IMR-90 (cell line): ENCODE results near the gene EMC8. TPM values are rescaled to one million over a fixed set of nuclear protein-coding genes. Genes with fewer than 3 reads are reported as not detected.

Experiments
- ATAC-seq: fragments of 200-7000 bp; cut with Tn5 transposase; 2 replicates; pipeline ENCODE4 v1.9.1; 2020; ENCODE audit warnings: low read depth, mild to moderate bottlenecking, moderate library complexity
- BruUV-seq: library from RNA; stranded (reverse); fragments of 400-500 nt; replicated peaks from 2 replicates; lab custom pipeline; 2021; lab: Mats Ljungman, UMichigan
- CTCF ChIA-PET: fragments of 300-600 bp; formaldehyde crosslinking; extraction: SDS; loops from one replicate; lab custom pipeline; 2021; ENCODE audit warnings: antibody characterized with exemption; lab: Yijun Ruan, JAX
- POLR2A ChIA-PET: fragments of 300-600 bp; sonication (Branson Sonifier 250); formaldehyde crosslinking; loops from one replicate; lab custom pipeline; 2022; ENCODE audit warnings: antibody characterized with exemption; ENCODE audit not compliant: unreplicated experiment; lab: Charles Lee
- DNase-seq: peaks from one replicate; pipeline ENCODE4 v3.0.0; 2013
- H2AFZ ChIP-seq: replicated peaks from 2 replicates; pipeline ENCODE3; 2013; ENCODE audit warnings: low read length, mild to moderate bottlenecking; ENCODE audit not compliant: poor library complexity
- H2AK5ac ChIP-seq: 2 replicates; pipeline ENCODE4 v1.6.1; 2013; ENCODE audit warnings: low read depth, low read length, inconsistent platforms
- H2AK9ac ChIP-seq: replicated peaks from 2 replicates; pipeline ENCODE3; 2013; ENCODE audit warnings: mild to moderate bottlenecking, low read depth, low read length, moderate library complexity; ENCODE audit not compliant: poor library complexity
- H2BK120ac ChIP-seq: 2 replicates; pipeline ENCODE4 v1.6.1; 2013; ENCODE audit warnings: low read depth, low read length, inconsistent platforms
- H2BK15ac ChIP-seq: 3 replicates; pipeline ENCODE4 v1.6.1; 2013; ENCODE audit warnings: low read depth, low read length, inconsistent platforms
- H2BK20ac ChIP-seq: 2 replicates; pipeline ENCODE4 v1.6.1; 2013; ENCODE audit warnings: low read depth, mild to moderate bottlenecking, inconsistent platforms, low read length, moderate library complexity
- H2BK5ac ChIP-seq: 2 replicates; pipeline ENCODE4 v1.6.1; 2013; ENCODE audit warnings: mild to moderate bottlenecking, low read depth, low read length, inconsistent platforms; ENCODE audit not compliant: poor library complexity, severe bottlenecking
- H3K14ac ChIP-seq: replicated peaks from 2 replicates; pipeline ENCODE4 v1.6.1; 2013; ENCODE audit warnings: low read depth, low read length, inconsistent platforms
- H3K18ac ChIP-seq: 2 replicates; pipeline ENCODE4 v1.6.1; 2013; ENCODE audit warnings: low read depth, low read length, control low read depth
- H3K23ac ChIP-seq: 2 replicates; pipeline ENCODE4 v1.6.1; 2013; ENCODE audit warnings: low read depth, low read length, inconsistent platforms
- H3K27ac ChIP-seq: 2 replicates; pipeline ENCODE4 v1.5.1; 2013; ENCODE audit warnings: mild to moderate bottlenecking, control low read depth, low read length; ENCODE audit not compliant: insufficient read depth
- H3K27me3 ChIP-seq: 2 replicates; pipeline ENCODE4 v1.6.1; 2013; ENCODE audit warnings: low read length; ENCODE audit not compliant: control insufficient read depth, insufficient read depth
- H3K36me3 ChIP-seq: 2 replicates; pipeline ENCODE4 v1.6.1; 2013; ENCODE audit warnings: low read length, mixed read lengths; ENCODE audit not compliant: control insufficient read depth, insufficient read depth
- H3K4ac ChIP-seq: 2 replicates; pipeline ENCODE4 v1.6.1; 2013; ENCODE audit warnings: low read depth, low read length, inconsistent platforms
- H3K4me1 ChIP-seq: 2 replicates; pipeline ENCODE4 v1.6.1; 2013; ENCODE audit warnings: low read length, mixed read lengths; ENCODE audit not compliant: control insufficient read depth, insufficient read depth
- H3K4me2 ChIP-seq: 2 replicates; pipeline ENCODE4 v1.6.1; 2013; ENCODE audit warnings: low read depth, mild to moderate bottlenecking, control low read depth, low read length, moderate library complexity
- H3K4me3 ChIP-seq: 2 replicates; pipeline ENCODE4 v1.5.1; 2013; ENCODE audit warnings: low read depth, mild to moderate bottlenecking, control low read depth, low read length, moderate library complexity; ENCODE audit not compliant: insufficient read depth
- H3K56ac ChIP-seq: 2 replicates; pipeline ENCODE4 v1.6.1; 2013; ENCODE audit warnings: low read length, inconsistent platforms; ENCODE audit not compliant: insufficient read depth; ENCODE audit errors: extremely low read depth
- H3K79me1 ChIP-seq, 2 experiments: 2 replicates each; pipeline ENCODE4 v1.6.1; 2013; ENCODE audit warnings: low read length in 2 of 2, inconsistent platforms in 1 of 2, low read depth in 1 of 2
- H3K9ac ChIP-seq: 2 replicates; pipeline ENCODE4 v1.6.1; 2013; ENCODE audit warnings: low read depth, low read length, control low read depth
- H3K9me1 ChIP-seq: 2 replicates; pipeline ENCODE4 v1.6.1; 2013; ENCODE audit warnings: low read length, inconsistent platforms; ENCODE audit not compliant: insufficient read depth
- H3K9me3 ChIP-seq: 2 replicates; pipeline ENCODE4 v1.6.1; 2013; ENCODE audit warnings: low read length; ENCODE audit not compliant: control insufficient read depth, insufficient read depth
- H4K20me1 ChIP-seq: 2 replicates; pipeline ENCODE4 v1.6.1; 2013; ENCODE audit warnings: low read length, inconsistent platforms; ENCODE audit not compliant: insufficient read depth
- H4K5ac ChIP-seq: 2 replicates; pipeline ENCODE4 v1.6.1; 2013; ENCODE audit warnings: mild to moderate bottlenecking, low read depth, low read length, control low read depth
- H4K8ac ChIP-seq, 2 experiments: 2 replicates each; pipeline ENCODE4 v1.6.1; 2013; ENCODE audit warnings: low read depth in 2 of 2, low read length in 2 of 2, control low read depth in 1 of 2, inconsistent platforms in 1 of 2
- H4K91ac ChIP-seq: 2 replicates; pipeline ENCODE4 v1.6.1; 2013; ENCODE audit warnings: low read depth, low read length, inconsistent platforms; ENCODE audit not compliant: insufficient read depth
- BHLHE40 ChIP-seq: fragments of 150-350 bp; IDR thresholded peaks from 2 replicates; pipeline ENCODE4 v1.6.1; 2016; ENCODE audit warnings: mild to moderate bottlenecking, low read depth, low read length
- CEBPB ChIP-seq: IDR thresholded peaks from 2 replicates; pipeline ENCODE4 v1.6.1; 2012; ENCODE audit warnings: low read depth, low read length, improper control_type of control experiment
- CHD1 ChIP-seq: IDR thresholded peaks from 2 replicates; pipeline ENCODE4 v1.6.1; 2012; ENCODE audit warnings: low read depth, low read length, improper control_type of control experiment
- FOS ChIP-seq: fragments of 150-350 bp; IDR thresholded peaks from 2 replicates; pipeline ENCODE4 v1.6.1; 2016; ENCODE audit warnings: low read depth, low read length
- MAFK ChIP-seq: IDR thresholded peaks from 2 replicates; pipeline ENCODE4 v1.6.1; 2012; ENCODE audit warnings: low read depth, low read length, improper control_type of control experiment
- MAZ ChIP-seq: IDR thresholded peaks from 2 replicates; pipeline ENCODE4 v1.6.1; 2012; ENCODE audit warnings: low read depth, mild to moderate bottlenecking, low read length, improper control_type of control experiment, moderate library complexity, borderline replicate concordance
- MXI1 ChIP-seq: IDR thresholded peaks from 2 replicates; pipeline ENCODE4 v1.6.1; 2012; ENCODE audit warnings: low read depth, mild to moderate bottlenecking, low read length, moderate library complexity, borderline replicate concordance
- NFE2L2 ChIP-seq: fragments of 150-350 bp; IDR thresholded peaks from 2 replicates; pipeline ENCODE4 v1.6.1; 2016; ENCODE audit warnings: low read depth, mild to moderate bottlenecking, low read length
- POLR2A ChIP-seq: IDR thresholded peaks from 2 replicates; pipeline ENCODE4 v1.6.1; 2012; ENCODE audit warnings: mild to moderate bottlenecking, low read depth, low read length
- RAD21 ChIP-seq: IDR thresholded peaks from 2 replicates; pipeline ENCODE4 v1.6.1; 2012; ENCODE audit warnings: low read length, improper control_type of control experiment
- RCOR1 ChIP-seq: IDR thresholded peaks from 2 replicates; pipeline ENCODE4 v1.6.1; 2012; ENCODE audit warnings: mild to moderate bottlenecking, low read length, improper control_type of control experiment; ENCODE audit not compliant: insufficient replicate concordance
- RFX5 ChIP-seq: IDR thresholded peaks from 2 replicates; pipeline ENCODE4 v1.8.0; 2012; ENCODE audit warnings: low read depth, mild to moderate bottlenecking, low read length, moderate library complexity
- SMC3 ChIP-seq: fragments of 150-350 bp; IDR thresholded peaks from 2 replicates; pipeline ENCODE4 v1.6.1; 2016; ENCODE audit warnings: low read depth, mild to moderate bottlenecking, antibody characterized with exemption, low read length, moderate library complexity
- WGBS, 2 experiments: methylation state at CpG; one replicate each; pipeline versions ENCODE4 v1.1.5 to v1.1.7; 2013; ENCODE audit warnings: missing lambda C conversion rate in 2 of 2; ENCODE audit not compliant: insufficient read length in 1 of 2; ENCODE audit errors: extremely low coverage in 2 of 2; 5-methylcytosine and 5-hydroxymethylcytosine counted together
- dilution Hi-C: fragments of 300-500 bp; cut with HindIII; formaldehyde crosslinking; loops from one replicate; pipeline ENCODE4 v1.14.3; 2018; ENCODE audit warnings: low sequenced_read_pairs; ENCODE audit not compliant: unreplicated experiment
- in situ Hi-C: fragments of 300-500 bp; cut with MboI; formaldehyde crosslinking; loops from 3 replicates; pipeline ENCODE4 v1.14.3; 2019; ENCODE audit warnings: low sequenced_read_pairs, inconsistent platforms, mixed read lengths
- intact Hi-C: fragments of 100-400 bp; cut with micrococcal nuclease; formaldehyde crosslinking; loops from 2 replicates; pipeline ENCODE4 v1.10.0; 2022
- polyA plus RNA-seq, 3 experiments: library from polyadenylated mRNA; depleted of rRNA; stranded (reverse); fragments of >200 nt; gene quantifications; 2 replicates each; pipeline ENCODE4 v1.2.3, GENCODE V29; 2012; ENCODE audit warnings: low replicate concordance in 1 of 3
- total RNA-seq: library from RNA; depleted of rRNA; stranded (reverse); fragments of >200 nt; gene quantifications from 2 replicates; pipeline ENCODE4 v1.2.3, GENCODE V29; 2012
- TF ChIP-seq, protein P1 (sequence below): fragments of 150-350 bp; IDR thresholded peaks from 2 replicates; pipeline ENCODE4 v1.6.1; 2017; ENCODE audit warnings: mild to moderate bottlenecking, antibody characterized with exemption, low read length, low read depth
- TF ChIP-seq, protein P2 (sequence below): fragments of 150-350 bp; IDR thresholded peaks from 2 replicates; pipeline ENCODE4 v1.6.1; 2016; ENCODE audit warnings: low read depth, mild to moderate bottlenecking, low read length, moderate library complexity, borderline replicate concordance
- TF ChIP-seq, protein P3 (sequence below): conservative IDR thresholded peaks from 2 replicates; pipeline ENCODE4 v1.5.1; 2012; ENCODE audit warnings: mild to moderate bottlenecking, low read depth, low read length, improper control_type of control experiment

EMC8 gene
- total and polyA plus RNA-seq, 2 of the 4 experiments (the other 2 are of a cell fraction) = 23.7 to 48.9 TPM

DNA sequence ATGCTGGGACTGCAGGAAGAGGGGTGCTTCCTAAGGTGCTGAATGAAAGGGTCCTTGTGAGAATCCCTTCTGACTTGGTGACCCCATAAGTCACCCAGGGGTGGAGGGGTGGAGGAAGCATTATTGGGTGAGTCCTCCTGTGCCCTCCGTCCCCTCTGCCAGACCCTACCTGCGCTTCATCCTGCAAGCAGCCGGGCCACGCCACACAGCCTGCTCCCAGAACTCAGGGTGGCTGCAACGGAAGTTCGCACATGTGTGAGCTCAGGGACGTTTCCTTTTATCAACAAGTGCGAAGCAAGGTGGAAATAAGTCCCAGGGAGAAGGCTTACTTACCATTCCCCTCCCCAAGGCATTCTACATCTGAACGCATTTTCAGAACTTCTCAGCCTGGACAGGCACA is 41.1 kb upstream of the EMC8 start:
- Histone ChIP-seq H3K4me3 (no peak overlapping the region), H2AFZ (no peak overlapping the region), H2AK9ac (no peak overlapping the region), H3K9ac (no peak overlapping the region), H2BK5ac (no peak overlapping the region), H2AK5ac (no peak overlapping the region), H3K23ac (no peak overlapping the region), H3K14ac (no peak overlapping the region), H3K18ac (no peak overlapping the region), H2BK120ac (no peak overlapping the region), H4K8ac (no peak overlapping the region), H3K56ac (no peak overlapping the region), H3K9me3 (peaks cover 5% of the 10 kb centered on the region), H4K5ac (no peak overlapping the region), H3K36me3 (no peaks in the 10 kb centered on the region), H3K27me3 (peaks cover 79% of the 10 kb centered on the region), H3K27ac (no peak overlapping the region), H3K9me1 (no peaks in the 10 kb centered on the region), H3K79me1 (no peaks in the 10 kb centered on the region), H3K4me2 (no peak overlapping the region), H4K91ac (no peak overlapping the region), H4K20me1 (no peaks in the 10 kb centered on the region), H3K4ac (no peak overlapping the region), H2BK20ac (no peak overlapping the region), H3K4me1 (no peaks in the 10 kb centered on the region; the same call in 1 of the 2 replicates), H2BK15ac (no peak overlapping the region)
- intact Hi-C loops = no loop called here
- ChIA-PET CTCF (no interaction called here), POLR2A (no interaction called here)
- in situ Hi-C loops = no loop called here
- 76% methylated on average over 7 of the region's 9 CpGs; no CpG with 5 or more reads in 1 of the 2 experiments for WGBS, 2 experiments
- no peak for TF ChIP-seq CHD1
- no peak for TF ChIP-seq POLR2A
- TF ChIP-seq CEBPB = no peak
- no peak for TF ChIP-seq RFX5
- TF ChIP-seq, protein P1, sequence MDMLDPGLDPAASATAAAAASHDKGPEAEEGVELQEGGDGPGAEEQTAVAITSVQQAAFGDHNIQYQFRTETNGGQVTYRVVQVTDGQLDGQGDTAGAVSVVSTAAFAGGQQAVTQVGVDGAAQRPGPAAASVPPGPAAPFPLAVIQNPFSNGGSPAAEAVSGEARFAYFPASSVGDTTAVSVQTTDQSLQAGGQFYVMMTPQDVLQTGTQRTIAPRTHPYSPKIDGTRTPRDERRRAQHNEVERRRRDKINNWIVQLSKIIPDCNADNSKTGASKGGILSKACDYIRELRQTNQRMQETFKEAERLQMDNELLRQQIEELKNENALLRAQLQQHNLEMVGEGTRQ = no peak
- TF ChIP-seq, protein P2, sequence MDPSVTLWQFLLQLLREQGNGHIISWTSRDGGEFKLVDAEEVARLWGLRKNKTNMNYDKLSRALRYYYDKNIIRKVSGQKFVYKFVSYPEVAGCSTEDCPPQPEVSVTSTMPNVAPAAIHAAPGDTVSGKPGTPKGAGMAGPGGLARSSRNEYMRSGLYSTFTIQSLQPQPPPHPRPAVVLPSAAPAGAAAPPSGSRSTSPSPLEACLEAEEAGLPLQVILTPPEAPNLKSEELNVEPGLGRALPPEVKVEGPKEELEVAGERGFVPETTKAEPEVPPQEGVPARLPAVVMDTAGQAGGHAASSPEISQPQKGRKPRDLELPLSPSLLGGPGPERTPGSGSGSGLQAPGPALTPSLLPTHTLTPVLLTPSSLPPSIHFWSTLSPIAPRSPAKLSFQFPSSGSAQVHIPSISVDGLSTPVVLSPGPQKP = no peak
- TF ChIP-seq, protein P3, sequence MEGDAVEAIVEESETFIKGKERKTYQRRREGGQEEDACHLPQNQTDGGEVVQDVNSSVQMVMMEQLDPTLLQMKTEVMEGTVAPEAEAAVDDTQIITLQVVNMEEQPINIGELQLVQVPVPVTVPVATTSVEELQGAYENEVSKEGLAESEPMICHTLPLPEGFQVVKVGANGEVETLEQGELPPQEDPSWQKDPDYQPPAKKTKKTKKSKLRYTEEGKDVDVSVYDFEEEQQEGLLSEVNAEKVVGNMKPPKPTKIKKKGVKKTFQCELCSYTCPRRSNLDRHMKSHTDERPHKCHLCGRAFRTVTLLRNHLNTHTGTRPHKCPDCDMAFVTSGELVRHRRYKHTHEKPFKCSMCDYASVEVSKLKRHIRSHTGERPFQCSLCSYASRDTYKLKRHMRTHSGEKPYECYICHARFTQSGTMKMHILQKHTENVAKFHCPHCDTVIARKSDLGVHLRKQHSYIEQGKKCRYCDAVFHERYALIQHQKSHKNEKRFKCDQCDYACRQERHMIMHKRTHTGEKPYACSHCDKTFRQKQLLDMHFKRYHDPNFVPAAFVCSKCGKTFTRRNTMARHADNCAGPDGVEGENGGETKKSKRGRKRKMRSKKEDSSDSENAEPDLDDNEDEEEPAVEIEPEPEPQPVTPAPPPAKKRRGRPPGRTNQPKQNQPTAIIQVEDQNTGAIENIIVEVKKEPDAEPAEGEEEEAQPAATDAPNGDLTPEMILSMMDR = no peak
- no peak for TF ChIP-seq FOS
- TF ChIP-seq RAD21 = no peak
- TF ChIP-seq RCOR1 = no peak
- TF ChIP-seq MAFK = no peak
- no peak for TF ChIP-seq NFE2L2
- no peak for TF ChIP-seq MAZ
- TF ChIP-seq MXI1 = no peak
- no peak for TF ChIP-seq BHLHE40
- no peak for TF ChIP-seq SMC3
- dilution Hi-C loops = no loop called here
- ATAC-seq (no peak), DNase-seq (no peak)
- BruUV-seq = no TSS peak
